DMS153 treated with DMSO at 0.1 percent for 48 hours (cell line): ENCODE measurements around the gene SLC1A5.
"Not testable (repeated sequence)": the region's sequence is repeated elsewhere in the genome, so short reads cannot be mapped to it uniquely, and the experiment has no call there.

ENCODE experiments used
- DNase-seq: peaks from one replicate; lab custom pipeline; 2025; ENCODE audit not compliant: unreplicated experiment; lab: John Stamatoyannopoulos, UW

SLC1A5 gene

GRCh38 chr19:46802152-46802551 is 13.8 kb upstream of the SLC1A5 start:
- no peak for DNase-seq

- DNase-seq = no peak
These were observed 10.3 kb upstream of the SLC1A5 start for GRCh38 chr19:46798713-46799112.

DNA sequence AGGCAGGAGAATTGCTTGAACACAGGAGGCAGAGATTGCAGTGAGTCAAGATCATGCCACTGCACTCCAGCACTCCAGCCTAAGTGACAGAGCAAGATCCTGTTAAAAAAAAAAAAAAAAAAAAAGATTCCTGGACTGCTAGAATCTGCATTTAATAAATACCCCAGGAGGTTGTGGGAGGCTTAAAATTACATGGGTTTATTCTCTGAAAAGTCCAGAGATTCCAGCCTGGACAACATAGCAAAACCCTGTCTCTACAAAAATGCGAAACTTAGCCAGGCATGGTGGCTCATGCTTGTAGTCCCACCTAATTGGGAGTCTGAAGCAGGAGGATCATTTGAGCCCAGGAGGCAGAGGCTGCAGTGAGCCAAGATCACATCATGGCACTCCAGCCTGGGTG is 9.5 kb upstream of the SLC1A5 start:
- no peak for DNase-seq

DNA sequence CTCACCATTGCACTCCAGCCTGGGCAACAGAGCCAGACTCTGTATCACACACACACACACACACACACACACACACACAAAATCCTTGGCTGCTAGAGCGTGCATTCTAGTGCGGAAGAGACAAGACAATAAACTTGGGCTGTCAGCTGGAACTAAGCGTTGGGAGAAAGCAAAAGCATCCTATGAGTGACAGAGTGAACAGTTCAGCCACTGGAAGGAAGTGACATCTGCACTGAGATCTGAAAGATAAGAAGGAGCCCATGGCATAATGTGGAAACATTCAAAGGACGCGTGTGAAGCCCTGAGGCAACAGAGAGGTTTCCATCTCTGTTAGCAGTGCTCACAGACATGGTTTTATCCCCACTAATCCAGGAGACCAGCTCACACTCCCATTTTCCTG is 3.5 kb upstream of the SLC1A5 start:
- DNase-seq = no peak

- no peak for DNase-seq
These were observed 977 bp upstream of the SLC1A5 start for GRCh38 chr19:46789371-46789770.

DNA sequence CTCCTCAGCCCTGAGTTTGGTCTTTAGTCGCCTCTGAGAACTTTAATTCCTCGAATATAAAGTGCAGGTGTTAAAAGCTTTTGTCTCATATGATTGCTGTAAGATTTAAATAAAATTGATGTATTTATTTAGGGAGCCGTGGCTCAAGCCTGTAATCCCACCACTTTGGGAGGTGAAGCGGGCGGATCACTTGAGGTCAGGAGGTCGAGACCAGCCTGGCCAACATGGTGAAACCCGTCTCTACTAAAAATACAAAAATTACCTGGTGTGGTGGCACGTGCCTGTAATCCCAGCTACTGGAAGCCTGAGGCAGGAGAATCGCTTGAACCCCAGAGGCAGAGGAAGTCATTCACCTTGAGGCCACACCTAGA is 559 bp upstream of the SLC1A5 start:
- DNase-seq = no peak

DNA sequence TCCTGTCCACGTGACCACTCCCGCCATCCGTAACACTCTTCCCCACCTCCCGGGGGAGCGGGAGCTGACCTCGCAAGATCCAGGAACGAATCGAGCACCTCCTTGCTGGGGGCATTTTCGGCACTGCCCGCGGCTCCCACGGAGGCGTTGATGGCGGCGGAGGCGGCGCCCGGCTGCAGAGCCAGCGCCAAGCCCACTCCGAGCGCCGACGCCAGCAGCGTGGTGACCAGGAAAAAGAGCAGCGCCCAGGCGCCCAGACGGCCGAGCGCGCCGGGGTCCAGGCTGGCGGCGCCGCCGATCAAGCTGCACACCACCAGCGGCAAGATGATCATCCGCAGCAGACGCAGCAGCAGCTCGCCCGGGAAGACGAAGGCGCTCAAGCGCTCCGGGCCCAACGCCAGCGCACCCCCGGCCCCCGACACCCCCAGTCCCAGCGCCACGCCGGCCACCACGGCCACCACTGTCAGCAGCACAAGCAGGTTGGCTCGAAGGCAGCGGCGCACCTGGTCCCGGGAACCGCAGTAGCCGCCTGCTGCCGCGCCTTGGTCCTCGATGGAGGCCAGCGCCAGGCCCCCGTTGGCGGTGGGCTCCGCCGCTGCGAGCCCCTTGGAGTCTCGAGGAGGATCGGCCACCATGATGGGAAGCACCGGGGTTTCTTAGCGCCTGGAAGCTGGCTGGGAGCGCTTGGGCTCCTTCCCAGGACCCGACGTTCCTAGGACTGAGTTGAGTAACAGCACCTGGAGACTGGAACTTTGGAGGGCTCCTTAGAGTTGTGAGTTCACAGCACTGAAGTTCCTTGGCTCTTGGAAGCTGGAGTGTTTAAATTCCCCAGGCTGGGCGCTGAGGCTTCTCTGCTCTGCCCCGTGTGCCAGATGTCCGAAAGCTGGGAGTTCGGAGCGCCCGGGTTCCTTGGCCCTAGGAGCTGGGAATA is 798 bp downstream of the SLC1A5 start:
- DNase-seq = no peak

DNA sequence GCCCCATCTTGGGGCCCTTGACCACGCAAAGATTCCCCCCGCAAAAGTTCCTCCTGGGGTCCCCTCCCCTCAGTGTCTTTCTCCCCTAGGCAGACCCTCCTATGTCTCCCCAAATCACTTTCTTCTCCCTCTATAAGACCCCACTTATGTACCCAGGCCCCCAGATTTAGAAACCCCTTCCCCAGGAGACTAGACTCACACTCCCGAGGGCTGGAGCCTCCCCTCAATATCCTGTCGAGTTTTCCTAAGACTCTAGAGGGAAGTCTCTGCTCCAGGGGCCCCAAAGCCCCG is 1.4 kb downstream of the SLC1A5 start:
- no peak for DNase-seq

- DNase-seq = no peak
These were observed 2.0 kb downstream of the SLC1A5 start for GRCh38 chr19:46786236-46787039.

- no peak for DNase-seq
These were observed 2.5 kb downstream of the SLC1A5 start for GRCh38 chr19:46785980-46786235.

- DNase-seq = no peak
These were observed 3.1 kb downstream of the SLC1A5 start for GRCh38 chr19:46785054-46785979.

- DNase-seq = peak; percentile 80
These were observed 3.9 kb downstream of the SLC1A5 start for GRCh38 chr19:46784262-46785053.

DNA sequence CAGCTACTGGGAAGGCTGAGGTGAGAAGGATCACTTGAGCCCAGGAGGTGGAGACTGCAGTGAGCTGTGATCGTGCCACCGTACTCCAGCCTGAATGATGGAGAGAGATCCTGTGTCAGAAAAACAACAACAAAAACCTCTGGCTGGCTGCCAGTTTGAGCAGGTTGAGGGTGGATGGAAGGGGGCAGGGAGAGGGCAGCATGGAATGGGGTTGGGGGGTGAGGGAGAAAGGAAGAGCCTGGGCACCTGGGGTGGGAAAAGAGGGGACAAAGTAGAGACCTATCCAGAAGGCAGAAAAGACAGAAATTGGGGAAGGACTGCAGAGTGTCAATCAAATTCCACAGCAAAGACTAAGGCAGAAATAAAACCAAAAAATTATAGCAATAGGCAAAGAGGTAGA is 4.7 kb downstream of the SLC1A5 start:
- DNase-seq = peak; percentile 54

GRCh38 chr19:46782355-46783019 is 5.9 kb downstream of the SLC1A5 start:
- DNase-seq = no peak

DNA sequence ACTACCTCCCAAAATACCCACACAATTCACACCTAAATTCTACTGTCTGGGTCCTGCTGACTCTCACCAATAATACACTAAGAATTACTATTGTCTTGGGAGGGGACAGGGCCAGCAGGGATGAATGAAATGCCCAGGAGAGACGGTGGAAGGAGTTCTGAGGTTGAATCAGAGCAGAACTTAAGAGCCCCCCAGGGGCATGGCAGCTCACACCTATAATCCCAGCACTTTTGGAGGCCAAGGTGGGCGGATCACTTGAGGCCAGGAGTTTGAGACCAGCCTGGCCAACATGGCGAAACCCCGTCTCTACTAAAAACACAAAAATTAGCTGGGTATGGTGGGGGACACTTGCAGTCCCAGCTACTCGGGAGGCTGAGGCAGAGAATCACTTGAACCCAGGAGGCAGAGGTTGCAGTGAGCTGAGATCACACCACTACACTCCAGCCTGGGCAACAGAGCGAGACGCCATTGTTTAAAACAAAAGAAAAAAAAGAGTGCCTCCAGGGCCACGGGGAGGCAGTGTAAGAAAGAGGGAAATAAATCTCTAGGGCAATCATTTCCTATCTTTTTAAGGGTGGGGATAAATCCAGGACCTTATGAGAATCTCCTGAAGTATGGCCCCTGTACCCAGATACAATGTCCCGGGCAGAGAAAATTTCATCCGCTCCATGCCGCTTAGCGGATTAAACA is 10.3 kb downstream of the SLC1A5 start:
- not testable (repeated sequence) for DNase-seq

GRCh38 chr19:46776927-46777911 is 11.2 kb downstream of the SLC1A5 start:
- DNase-seq = no peak

DNA sequence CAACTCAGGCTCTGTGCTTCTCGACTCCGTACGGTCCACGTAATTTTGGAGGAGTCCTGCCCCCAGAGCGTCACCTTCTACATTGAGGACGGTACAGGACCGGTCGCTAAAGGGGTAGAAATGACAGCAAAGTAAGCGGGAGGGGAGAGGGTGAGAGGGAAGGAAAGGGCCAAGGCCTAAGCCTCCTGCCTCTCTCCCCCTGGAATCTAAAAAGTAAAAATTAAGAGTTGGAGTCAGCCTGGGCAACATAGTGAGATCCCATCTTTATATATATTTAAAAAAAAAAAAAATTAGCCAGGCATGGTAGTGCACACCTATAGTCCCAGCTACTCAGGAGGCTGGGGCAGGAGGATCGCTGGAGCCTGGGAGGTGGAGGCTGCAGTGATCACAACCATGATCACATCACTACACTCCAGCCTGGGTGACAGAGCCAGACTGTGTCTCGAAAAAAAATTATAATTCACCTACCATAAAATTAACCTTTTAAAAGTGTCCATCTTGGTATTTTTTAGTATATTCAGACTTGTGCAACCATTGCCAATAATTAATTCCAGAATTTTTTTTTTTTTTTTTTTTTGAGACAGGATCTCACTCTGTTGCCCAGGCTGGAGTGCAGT is 12.6 kb downstream of the SLC1A5 start:
- no peak for DNase-seq

DNA sequence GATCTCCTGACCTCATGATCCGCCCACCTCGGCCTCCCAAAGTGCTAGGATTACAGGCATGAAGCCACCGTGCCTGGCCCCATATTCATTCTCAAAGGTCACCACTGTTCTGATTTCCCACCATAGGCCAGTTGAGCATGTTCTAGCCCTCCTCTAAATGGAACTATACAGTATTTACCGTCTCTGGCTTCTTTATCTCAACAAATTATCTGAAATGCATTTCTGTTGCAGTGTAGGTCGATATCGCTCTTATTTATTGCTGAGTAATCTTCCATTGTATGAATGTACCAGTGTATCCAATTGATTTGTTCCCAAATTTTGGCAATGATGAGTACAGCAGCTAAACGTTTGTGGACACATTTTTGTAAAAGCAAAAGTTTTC is 15.4 kb downstream of the SLC1A5 start:
- no peak for DNase-seq
